ENCODE data around the gene SLIT1. TPM values are rescaled to one million over a fixed set of nuclear protein-coding genes. Genes with fewer than 3 reads are reported as not detected.

The SLIT1 gene
- polyA plus RNA-seq, 1 donor (not counting 4 experiments of a cell fraction or from before 2014, with no cell fraction given): 0.01 TPM

DNA sequence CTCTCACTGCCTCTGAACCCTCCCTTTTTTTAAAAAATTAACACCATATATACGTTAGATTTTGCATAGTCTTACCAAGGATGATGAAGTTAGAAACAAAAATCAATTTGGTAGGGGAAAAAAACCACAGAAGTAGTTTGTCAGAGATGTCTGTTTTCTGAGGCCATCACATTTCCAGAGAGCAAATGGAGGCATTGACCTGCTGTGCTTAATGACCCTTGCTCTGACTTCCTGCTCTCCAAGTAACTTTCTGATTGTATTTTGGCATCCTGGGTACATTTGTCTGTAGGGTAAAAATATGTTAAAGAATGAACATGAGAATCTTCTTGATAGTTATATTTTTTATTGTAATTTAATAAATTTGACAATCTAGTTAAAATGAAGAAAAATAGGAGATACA lies 213.5 kb downstream of the SLIT1 start:
- FAIRE-seq: no peak

DNA sequence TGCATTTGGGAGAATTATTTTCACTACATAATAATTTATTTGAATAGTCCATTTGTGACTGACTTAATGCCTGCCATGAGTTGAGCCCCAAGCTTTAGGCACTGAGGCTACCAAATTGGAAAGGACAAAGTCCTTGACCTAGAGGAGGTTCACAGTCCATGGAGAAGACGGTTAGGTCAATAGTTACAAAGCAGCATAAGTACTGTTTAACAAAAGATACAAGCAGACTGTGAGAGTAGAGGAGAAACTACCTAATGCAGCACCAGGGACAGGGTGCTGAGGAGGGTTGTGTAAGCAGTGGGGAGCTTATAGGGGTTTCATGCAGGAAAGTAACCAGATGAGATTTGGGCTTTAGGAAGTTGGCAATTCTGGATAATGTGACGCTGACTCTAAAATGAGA lies 214.4 kb downstream of the SLIT1 start:
- Histone ChIP-seq H3K4me3 (ENCODE audit: control insufficient read depth in 2 of 3, extremely low read depth in 1 of 3, insufficient read depth in 2 of 3, low read depth in 1 of 3, low read length in 3 of 3) (no peak overlapping the region), H3K27me3 (ENCODE audit: control insufficient read depth, extremely low read depth, insufficient read depth, low read length) (no peaks in the 10 kb centered on the region), H3K4me1 (ENCODE audit: control insufficient read depth, extremely low read depth, insufficient read depth, low read length) (no peaks in the 10 kb centered on the region), H3K9ac (ENCODE audit: control insufficient read depth, extremely low read depth, insufficient read depth, low read length) (no peak overlapping the region), H3K36me3 (ENCODE audit: control insufficient read depth in 2 of 2, extremely low read depth in 1 of 2, insufficient read depth in 2 of 2, low read length in 2 of 2) (no peaks in the 10 kb centered on the region), H2AFZ (ENCODE audit: control insufficient read depth, low read length) (no peak overlapping the region), H3K27ac (ENCODE audit: control insufficient read depth, insufficient read depth, low read length) (no peak overlapping the region), H4K20me1 (ENCODE audit: control insufficient read depth, extremely low read depth, insufficient read depth, low read length) (no peaks in the 10 kb centered on the region), H3K79me2 (ENCODE audit: control insufficient read depth, insufficient read depth, low read length) (no peaks in the 10 kb centered on the region), H3K9me1 (ENCODE audit: control insufficient read depth, extremely low read depth, insufficient read depth, low read length) (no peaks in the 10 kb centered on the region), H3K9me3 (ENCODE audit: control insufficient read depth, low read depth, low read length) (no peaks in the 10 kb centered on the region), H3K4me2 (ENCODE audit: control insufficient read depth, extremely low read depth, insufficient read depth, low read depth, low read length) (no peak overlapping the region)
- FAIRE-seq (no peak), DNase-seq (ENCODE audit: low read depth, low spot score) (no peak)
- dilution Hi-C loops (cut with MboI; ENCODE audit: extremely low pct_ligation_motif_present, low sequenced_read_pairs): no loop called here
- TF ChIP-seq, protein P1, sequence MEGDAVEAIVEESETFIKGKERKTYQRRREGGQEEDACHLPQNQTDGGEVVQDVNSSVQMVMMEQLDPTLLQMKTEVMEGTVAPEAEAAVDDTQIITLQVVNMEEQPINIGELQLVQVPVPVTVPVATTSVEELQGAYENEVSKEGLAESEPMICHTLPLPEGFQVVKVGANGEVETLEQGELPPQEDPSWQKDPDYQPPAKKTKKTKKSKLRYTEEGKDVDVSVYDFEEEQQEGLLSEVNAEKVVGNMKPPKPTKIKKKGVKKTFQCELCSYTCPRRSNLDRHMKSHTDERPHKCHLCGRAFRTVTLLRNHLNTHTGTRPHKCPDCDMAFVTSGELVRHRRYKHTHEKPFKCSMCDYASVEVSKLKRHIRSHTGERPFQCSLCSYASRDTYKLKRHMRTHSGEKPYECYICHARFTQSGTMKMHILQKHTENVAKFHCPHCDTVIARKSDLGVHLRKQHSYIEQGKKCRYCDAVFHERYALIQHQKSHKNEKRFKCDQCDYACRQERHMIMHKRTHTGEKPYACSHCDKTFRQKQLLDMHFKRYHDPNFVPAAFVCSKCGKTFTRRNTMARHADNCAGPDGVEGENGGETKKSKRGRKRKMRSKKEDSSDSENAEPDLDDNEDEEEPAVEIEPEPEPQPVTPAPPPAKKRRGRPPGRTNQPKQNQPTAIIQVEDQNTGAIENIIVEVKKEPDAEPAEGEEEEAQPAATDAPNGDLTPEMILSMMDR (optimal IDR thresholded peaks at IDR 0.05 in 1 of 3, IDR thresholded peaks at IDR 0.05 in 1 of 3, conservative IDR thresholded peaks at IDR 0.05 in 1 of 3; ENCODE audit: extremely low read depth in 1 of 3, insufficient read depth in 2 of 3, low read length in 3 of 3): no peak
- TF ChIP-seq EZH2 (IDR thresholded peaks at IDR 0.05; ENCODE audit: low read length): no peak

More for the DNA sequence above, 213.5 kb downstream of the SLIT1 start:
- DNase-seq (ENCODE audit: low read depth, low spot score): no peak
- no peak overlapping the region for H3K4me3 ChIP-seq (ENCODE audit: control insufficient read depth in 2 of 3, extremely low read depth in 1 of 3, insufficient read depth in 2 of 3, low read depth in 1 of 3, low read length in 3 of 3)
- no peaks in the 10 kb centered on the region for H3K27me3 ChIP-seq (ENCODE audit: control insufficient read depth, extremely low read depth, insufficient read depth, low read length)
- H3K4me1 ChIP-seq (ENCODE audit: control insufficient read depth, extremely low read depth, insufficient read depth, low read length): no peaks in the 10 kb centered on the region
- no peaks in the 10 kb centered on the region for H3K79me2 ChIP-seq (ENCODE audit: control insufficient read depth, insufficient read depth, low read length)
- H2AFZ ChIP-seq (ENCODE audit: control insufficient read depth, low read length): no peak overlapping the region
- H3K36me3 ChIP-seq (ENCODE audit: control insufficient read depth in 2 of 2, extremely low read depth in 1 of 2, insufficient read depth in 2 of 2, low read length in 2 of 2): no peaks in the 10 kb centered on the region
- H3K27ac ChIP-seq (ENCODE audit: control insufficient read depth, insufficient read depth, low read length): no peak overlapping the region
- TF ChIP-seq, protein P1 (optimal IDR thresholded peaks at IDR 0.05 in 1 of 3, IDR thresholded peaks at IDR 0.05 in 1 of 3, conservative IDR thresholded peaks at IDR 0.05 in 1 of 3; ENCODE audit: extremely low read depth in 1 of 3, insufficient read depth in 2 of 3, low read length in 3 of 3): no peak
- no peaks in the 10 kb centered on the region for H4K20me1 ChIP-seq (ENCODE audit: control insufficient read depth, extremely low read depth, insufficient read depth, low read length)
- no peak overlapping the region for H3K9ac ChIP-seq (ENCODE audit: control insufficient read depth, extremely low read depth, insufficient read depth, low read length)
- no peaks in the 10 kb centered on the region for H3K9me3 ChIP-seq (ENCODE audit: control insufficient read depth, low read depth, low read length)
- dilution Hi-C loops (cut with MboI; ENCODE audit: extremely low pct_ligation_motif_present, low sequenced_read_pairs): no loop called here
- no peak overlapping the region for H3K4me2 ChIP-seq (ENCODE audit: control insufficient read depth, extremely low read depth, insufficient read depth, low read depth, low read length)
- no peaks in the 10 kb centered on the region for H3K9me1 ChIP-seq (ENCODE audit: control insufficient read depth, extremely low read depth, insufficient read depth, low read length)

Measured in keratinocyte (primary cell).